Progenitor cell of endocrine pancreas (in vitro differentiated cells): Measurements from ENCODE around the gene RGS3. TPM values are rescaled to one million over a fixed set of nuclear protein-coding genes. Genes with fewer than 3 reads are reported as not detected.

ENCODE experiments used
- DNase-seq: peaks from one replicate; pipeline ENCODE4 v3.0.0; 2021; ENCODE audit warnings: low spot score; ENCODE audit not compliant: unreplicated experiment
- H3K27ac Mint-ChIP-seq: 2 replicates; pipeline ENCODE4 v1.8.0; 2021; ENCODE audit warnings: mild to moderate bottlenecking, moderate library complexity, mixed read lengths
- H3K27me3 Mint-ChIP-seq: 2 replicates; pipeline ENCODE4 v1.8.0; 2021; ENCODE audit warnings: mixed read lengths
- H3K36me3 Mint-ChIP-seq: 2 replicates; pipeline ENCODE4 v1.8.0; 2022; ENCODE audit warnings: mixed read lengths; ENCODE audit not compliant: insufficient read depth
- H3K4me1 Mint-ChIP-seq: 2 replicates; pipeline ENCODE4 v1.8.0; 2021; ENCODE audit warnings: low read depth, mixed read lengths
- H3K4me3 Mint-ChIP-seq: 2 replicates; pipeline ENCODE4 v1.8.0; 2021; ENCODE audit warnings: low read depth, mild to moderate bottlenecking, moderate library complexity, mixed read lengths
- H3K9me3 Mint-ChIP-seq: 2 replicates; pipeline ENCODE4 v1.8.0; 2021; ENCODE audit warnings: low read depth, mixed read lengths
- long read RNA-seq: library from polyadenylated mRNA; unstranded; transcript quantifications from one replicate; pipeline ENCODE4 v2.0.0, GENCODE V29; 2020
- total RNA-seq: library from RNA; stranded (reverse); gene quantifications from 2 replicates; pipeline ENCODE4 v1.2.1, GENCODE V29; 2021
- TF ChIP-seq, protein P1 (sequence below): fragments of 200-600 bp; sonication (generic); IDR thresholded peaks from one replicate; pipeline ENCODE4 v1.5.0; 2021; ENCODE audit warnings: antibody characterized with exemption, mild to moderate bottlenecking; ENCODE audit not compliant: unreplicated experiment

RGS3 gene
- 39.3 and 44.2 TPM in 2 replicates for total RNA-seq
- long read RNA-seq, transcript RGS3-211 (5 exons, 2,155 nt) = major isoform, 62 of 77 reads
- long read RNA-seq, partial matches to known transcripts = 4 of 77 reads
- long read RNA-seq, other reads (novel, unspliced or antisense) = 10 of 77 reads

DNA sequence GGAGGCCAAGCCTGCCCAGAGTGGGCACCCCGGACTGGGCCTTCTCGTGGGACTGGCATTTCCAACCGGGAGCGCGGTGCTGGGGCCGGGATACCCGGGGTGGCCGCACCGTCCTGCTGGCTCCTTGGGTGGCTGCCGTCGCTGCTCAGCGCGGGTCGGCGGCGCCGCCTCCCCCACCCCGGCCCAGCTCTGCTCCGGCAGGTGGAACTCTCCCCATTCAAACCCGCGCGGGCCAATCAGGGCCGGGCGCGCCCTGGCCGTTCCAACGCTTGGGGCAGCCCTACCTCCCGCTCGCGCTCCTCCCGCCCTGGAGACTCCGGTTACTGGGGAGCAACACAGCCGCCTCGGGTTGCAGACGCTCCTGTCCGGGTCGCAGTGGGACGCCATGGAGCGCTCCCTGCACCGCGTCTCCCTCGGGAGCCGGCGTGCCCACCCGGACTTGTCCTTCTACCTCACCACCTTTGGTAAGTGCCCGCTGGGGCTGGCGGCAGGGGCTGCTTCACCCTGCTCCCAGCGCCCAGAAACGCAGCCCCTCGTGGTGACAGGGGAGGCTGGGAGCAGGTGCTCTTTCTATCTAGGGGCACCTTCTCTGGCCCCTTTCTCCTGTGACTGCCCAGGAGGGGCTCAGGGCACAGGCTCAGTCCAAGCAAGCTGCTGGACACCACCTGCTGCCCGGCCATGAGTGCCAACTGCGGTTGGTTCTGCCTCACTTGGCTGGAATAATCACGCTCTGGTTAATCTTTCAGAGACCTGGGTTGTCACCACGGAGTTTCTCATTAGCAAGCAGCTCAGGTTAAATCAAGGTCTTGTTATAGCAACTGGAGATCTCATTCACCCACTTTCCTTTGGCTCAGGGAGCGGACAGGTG lies at the start of gene RGS3:
Gene RGS3, plus strand, starts transcription at position 310 of the 868 bp plus-strand sequence. Its CDS starts 76 bp downstream, at position 386.
- peaks cover 16% of the 10 kb centered on the region for H3K27me3 Mint-ChIP-seq
- TF ChIP-seq, protein P1, sequence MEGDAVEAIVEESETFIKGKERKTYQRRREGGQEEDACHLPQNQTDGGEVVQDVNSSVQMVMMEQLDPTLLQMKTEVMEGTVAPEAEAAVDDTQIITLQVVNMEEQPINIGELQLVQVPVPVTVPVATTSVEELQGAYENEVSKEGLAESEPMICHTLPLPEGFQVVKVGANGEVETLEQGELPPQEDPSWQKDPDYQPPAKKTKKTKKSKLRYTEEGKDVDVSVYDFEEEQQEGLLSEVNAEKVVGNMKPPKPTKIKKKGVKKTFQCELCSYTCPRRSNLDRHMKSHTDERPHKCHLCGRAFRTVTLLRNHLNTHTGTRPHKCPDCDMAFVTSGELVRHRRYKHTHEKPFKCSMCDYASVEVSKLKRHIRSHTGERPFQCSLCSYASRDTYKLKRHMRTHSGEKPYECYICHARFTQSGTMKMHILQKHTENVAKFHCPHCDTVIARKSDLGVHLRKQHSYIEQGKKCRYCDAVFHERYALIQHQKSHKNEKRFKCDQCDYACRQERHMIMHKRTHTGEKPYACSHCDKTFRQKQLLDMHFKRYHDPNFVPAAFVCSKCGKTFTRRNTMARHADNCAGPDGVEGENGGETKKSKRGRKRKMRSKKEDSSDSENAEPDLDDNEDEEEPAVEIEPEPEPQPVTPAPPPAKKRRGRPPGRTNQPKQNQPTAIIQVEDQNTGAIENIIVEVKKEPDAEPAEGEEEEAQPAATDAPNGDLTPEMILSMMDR = no peak
- H3K4me1 Mint-ChIP-seq = peaks cover 25% of the 10 kb centered on the region
- peak within 1 kb of the TSS; percentile 77 for H3K4me3 Mint-ChIP-seq
- no peaks in the 10 kb centered on the region for H3K9me3 Mint-ChIP-seq
- H3K27ac Mint-ChIP-seq = peak within 1 kb of the TSS; percentile 25
- peak; percentile 71 for DNase-seq
- H3K36me3 Mint-ChIP-seq = peaks cover 2% of the 10 kb centered on the region

DNA sequence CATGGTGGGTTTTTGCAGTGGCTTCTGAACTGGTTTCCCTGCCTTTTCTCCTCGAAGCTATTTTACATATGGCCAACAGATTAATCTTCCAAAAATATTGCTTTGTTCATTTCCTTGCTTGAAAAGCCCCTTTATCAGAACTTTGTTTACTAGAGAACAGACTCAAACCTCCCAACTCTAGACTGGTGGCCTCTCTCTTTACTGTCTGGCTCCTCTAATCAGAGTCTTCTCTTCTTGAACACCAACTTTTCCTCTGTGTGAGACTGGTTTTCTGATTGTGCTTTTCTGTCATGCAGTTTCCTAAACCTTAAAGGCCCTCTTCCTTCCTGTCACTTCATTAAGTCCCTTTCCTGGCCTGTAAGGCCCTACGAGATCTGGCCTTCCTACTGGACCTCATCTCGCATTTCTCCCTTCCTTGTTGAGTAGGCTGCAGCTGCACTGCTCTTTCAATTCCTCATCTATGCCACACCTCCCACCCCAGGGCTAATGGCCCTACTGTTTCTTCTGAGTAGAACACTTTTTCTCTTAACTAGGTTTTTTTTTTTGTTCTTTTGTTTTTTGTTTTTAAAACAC lies 47.3 kb upstream of the RGS3 start:
- TF ChIP-seq, protein P1 = no peak
- no peak overlapping the region for H3K4me3 Mint-ChIP-seq
- DNase-seq = no peak
- no peaks in the 10 kb centered on the region for H3K36me3 Mint-ChIP-seq
- H3K9me3 Mint-ChIP-seq = no peaks in the 10 kb centered on the region
- no peaks in the 10 kb centered on the region for H3K27me3 Mint-ChIP-seq
- no peaks in the 10 kb centered on the region for H3K4me1 Mint-ChIP-seq
- no peak overlapping the region for H3K27ac Mint-ChIP-seq

DNA sequence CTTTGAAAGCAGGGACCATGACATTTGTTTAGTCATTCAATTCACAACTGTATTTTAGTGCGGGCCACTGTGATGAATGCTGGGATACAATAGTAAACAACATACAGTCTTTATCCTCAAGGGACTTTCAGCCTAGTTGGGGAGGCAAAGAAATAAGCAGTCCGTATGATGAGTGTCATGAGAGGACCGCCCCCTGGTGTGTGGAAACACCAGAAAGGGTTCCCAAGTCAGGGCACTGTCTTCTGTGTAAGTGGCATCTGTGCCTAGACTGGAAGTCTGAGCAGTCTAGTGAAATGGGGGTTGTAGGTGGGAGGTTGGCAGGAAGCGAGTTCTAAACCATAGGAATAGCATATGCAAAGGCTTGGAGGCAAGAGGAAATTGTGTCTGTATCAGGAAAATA lies 46.2 kb upstream of the RGS3 start:
- Mint-ChIP-seq H3K27me3 (no peaks in the 10 kb centered on the region), H3K36me3 (no peaks in the 10 kb centered on the region), H3K9me3 (no peaks in the 10 kb centered on the region), H3K27ac (no peak overlapping the region), H3K4me1 (no peaks in the 10 kb centered on the region), H3K4me3 (no peak overlapping the region)
- TF ChIP-seq, protein P1 = no peak
- DNase-seq = no peak

DNA sequence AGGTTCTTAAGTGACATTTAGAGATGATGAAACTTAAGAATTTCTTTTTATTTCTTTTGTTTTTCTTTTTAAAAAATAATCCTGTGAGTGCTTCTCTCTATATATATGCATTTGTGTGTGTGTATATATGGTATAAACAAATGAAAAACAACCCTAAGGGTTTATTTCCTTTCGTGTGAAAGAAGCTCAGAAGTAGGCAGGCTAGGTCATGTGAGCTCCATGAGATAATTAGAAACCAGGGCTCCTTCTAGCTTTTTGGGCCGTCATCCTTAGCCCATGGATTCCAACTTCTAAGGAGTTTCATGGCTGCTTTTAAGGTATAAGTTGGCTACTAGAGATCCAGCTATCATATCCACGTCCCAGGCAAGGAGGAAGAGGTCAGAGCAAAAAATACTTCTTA lies 41.8 kb upstream of the RGS3 start:
- H3K9me3 Mint-ChIP-seq = no peaks in the 10 kb centered on the region
- TF ChIP-seq, protein P1 = no peak
- DNase-seq = no peak
- no peaks in the 10 kb centered on the region for H3K36me3 Mint-ChIP-seq
- no peak overlapping the region for H3K27ac Mint-ChIP-seq
- H3K27me3 Mint-ChIP-seq = peaks cover 9% of the 10 kb centered on the region
- peaks cover 1% of the 10 kb centered on the region for H3K4me1 Mint-ChIP-seq
- no peak overlapping the region for H3K4me3 Mint-ChIP-seq

DNA sequence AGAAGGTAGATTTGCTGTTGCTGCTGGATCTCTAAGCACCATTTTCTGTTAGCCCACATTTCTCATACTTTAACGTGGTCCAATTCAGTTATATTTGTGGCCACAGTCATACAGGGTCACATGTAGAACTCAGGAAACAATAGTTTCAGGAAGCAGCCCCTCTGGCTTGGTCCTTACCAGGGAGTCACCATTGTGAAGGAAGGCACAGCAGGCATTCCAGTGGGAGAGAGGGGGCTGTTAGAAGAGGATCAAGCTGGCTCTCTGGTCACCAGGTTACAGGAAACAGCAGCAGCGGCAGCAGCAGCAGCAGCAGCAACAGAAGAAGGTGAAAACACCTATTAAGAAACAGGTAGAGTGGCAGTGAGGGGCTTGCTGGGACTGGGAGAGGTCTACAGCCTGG lies 38.5 kb upstream of the RGS3 start:
- DNase-seq = no peak
- H3K4me3 Mint-ChIP-seq = no peak overlapping the region
- TF ChIP-seq, protein P1 = no peak
- no peaks in the 10 kb centered on the region for H3K36me3 Mint-ChIP-seq
- H3K27ac Mint-ChIP-seq = no peak overlapping the region
- H3K4me1 Mint-ChIP-seq = peaks cover 1% of the 10 kb centered on the region
- peaks cover 10% of the 10 kb centered on the region for H3K27me3 Mint-ChIP-seq
- H3K9me3 Mint-ChIP-seq = no peaks in the 10 kb centered on the region
